Measurements from ENCODE around the gene CEP131.

The CEP131 gene

DNA sequence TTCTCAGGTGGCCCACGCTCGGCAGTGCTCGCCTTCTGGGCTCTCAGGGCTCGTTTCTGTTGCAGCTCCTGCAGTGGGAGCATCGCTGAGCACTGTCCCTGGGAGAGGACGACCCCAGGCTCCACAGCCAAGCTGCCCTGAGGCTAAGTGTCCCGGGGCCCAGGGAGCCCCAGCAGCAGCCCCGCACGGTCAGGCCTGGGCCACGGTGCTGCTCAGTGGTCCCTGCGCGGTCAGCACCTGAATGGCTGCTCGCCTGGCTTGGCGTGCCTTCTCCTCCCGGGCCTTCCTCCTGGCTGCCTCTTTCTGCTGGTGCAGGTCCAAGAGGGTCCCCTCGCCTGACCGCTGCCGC, 23.3 kb downstream of the CEP131 start:
- DNase-seq (ENCODE audit: low read depth), result no peak

- DNase-seq (ENCODE audit: low read depth), result no peak
These were observed 23.8 kb downstream of the CEP131 start for GRCh38 chr17:81198826-81199481.

- DNase-seq (ENCODE audit: low read depth), result no peak
These were observed 24.8 kb downstream of the CEP131 start for GRCh38 chr17:81197831-81198490.

- no peak for DNase-seq (ENCODE audit: low read depth)
These were observed 25.4 kb downstream of the CEP131 start for GRCh38 chr17:81197409-81197795.

GRCh38 chr17:81196505-81197408, 26.0 kb downstream of the CEP131 start:
- no peak for DNase-seq (ENCODE audit: low read depth)

- DNase-seq (ENCODE audit: low read depth), result no peak
These were observed 26.7 kb downstream of the CEP131 start for GRCh38 chr17:81195941-81196495.

- no peak for DNase-seq (ENCODE audit: low read depth)
These were observed 27.5 kb downstream of the CEP131 start for GRCh38 chr17:81194941-81195901.

DNA sequence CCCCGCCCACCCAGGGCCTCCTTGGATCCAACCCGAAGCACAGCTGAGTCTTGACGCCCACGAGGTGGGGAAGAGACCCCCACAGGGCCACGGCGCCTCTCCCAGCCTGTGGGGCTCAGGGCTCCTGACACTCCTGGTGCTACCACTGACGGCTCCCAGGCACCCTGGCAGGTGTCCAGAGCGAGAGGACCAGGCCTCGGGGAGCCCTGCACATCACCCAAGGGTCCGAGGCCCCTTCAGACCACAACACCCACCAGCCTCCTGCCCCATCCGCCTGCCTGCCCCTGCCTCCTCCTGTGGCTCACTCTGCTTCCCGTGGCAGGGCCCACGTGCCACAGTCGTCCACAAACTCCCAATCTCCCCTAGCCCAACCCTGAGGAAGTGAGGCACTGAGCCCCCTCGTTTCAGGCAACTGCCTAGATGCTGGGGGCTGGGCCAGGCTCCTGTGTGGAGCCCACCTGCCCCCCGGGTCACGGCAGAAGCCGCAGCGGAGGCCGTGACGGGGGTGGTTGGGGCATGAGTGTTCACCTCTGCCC, 28.5 kb downstream of the CEP131 start:
- no peak for DNase-seq (ENCODE audit: low read depth)

DNA sequence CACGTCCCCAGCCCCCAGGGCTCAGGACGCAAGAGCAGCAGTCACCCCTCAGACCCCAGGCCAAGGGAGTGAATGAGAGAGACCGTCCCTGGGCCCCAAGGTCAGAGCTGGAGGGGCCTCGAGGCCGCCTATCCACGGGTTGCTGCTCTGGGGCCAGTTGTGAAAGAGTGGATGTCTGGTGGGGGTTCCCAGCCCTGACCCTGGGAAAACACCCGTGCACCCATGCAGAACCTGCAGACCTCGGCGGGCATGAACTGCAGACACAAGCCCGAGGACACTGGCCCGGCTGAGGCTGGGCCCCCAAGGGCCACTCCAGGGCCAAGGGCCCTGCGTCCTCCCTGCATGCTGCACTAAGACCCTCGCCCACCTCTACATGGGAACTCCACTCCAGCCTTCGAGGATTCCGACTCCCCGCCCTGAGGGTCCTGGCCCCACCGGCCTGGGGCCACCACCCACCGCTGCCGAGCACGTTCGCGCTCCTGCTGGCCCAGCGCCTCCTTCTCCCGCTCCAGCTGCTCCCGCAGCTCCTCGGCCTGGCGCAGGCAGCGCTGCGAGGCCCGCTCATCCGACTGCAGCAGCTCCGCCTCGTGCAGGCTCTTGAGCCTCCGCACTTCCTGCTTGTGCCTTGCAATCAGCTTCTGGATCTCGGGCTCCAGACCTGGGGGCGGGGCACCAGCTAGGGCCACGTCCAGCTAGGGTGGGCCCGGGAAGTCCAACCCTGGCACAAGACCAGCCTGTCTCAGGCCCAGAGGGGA, 29.1 kb downstream of the CEP131 start:
- no peak for DNase-seq (ENCODE audit: low read depth)

DNA sequence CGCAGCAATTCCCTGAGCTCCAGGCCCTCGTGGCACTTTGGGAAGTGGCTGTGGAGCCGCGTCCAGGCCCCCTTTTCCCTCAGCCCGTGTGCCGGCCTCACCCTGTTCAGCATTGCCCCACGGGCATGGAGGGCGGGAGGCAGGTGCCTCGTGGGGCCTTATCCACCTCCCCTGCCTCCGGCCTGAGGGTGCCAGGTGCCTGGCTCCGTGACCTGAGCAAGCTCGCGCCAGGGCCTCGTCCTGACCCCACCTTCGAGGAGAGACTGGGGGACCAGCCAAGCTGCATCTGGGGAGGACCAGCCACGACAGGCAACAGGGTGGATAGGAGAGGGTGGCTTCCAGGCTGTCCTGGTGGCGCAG, 29.7 kb downstream of the CEP131 start:
- no peak for DNase-seq (ENCODE audit: low read depth)

DNA sequence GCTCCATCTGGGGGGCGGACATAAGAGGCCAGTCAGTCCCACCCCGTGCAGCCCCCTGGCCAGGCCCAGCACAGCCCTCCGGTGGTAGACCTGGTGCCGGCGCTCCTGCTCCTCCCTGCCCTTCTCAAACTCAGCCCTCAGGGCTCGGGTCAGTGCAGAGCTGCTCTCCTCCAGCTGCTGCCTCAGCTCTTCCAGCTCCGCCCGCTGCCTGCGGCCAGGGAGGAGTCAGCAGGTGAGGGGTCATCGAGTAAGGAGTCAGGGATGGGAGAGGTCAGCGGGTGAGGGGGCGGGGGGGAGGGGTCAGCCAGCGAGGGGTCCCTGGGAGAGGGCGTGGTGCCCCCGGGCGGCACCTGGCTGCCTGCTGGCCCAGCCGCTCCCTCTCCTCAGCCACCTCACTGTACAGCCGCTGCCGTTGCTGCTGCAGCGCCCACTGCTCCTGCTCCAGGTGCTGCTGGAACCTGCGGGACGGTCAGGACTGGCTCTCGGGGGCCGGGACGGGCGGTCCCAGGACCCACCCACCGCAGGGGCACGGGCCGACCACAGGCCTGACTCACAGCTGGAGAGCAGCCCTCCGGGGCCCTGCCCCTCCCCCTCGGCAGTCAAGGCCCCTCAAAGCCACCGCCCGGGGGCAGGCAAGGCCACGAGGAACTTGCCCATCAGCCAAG, 30.2 kb downstream of the CEP131 start:
- DNase-seq (ENCODE audit: low read depth), result no peak

- no peak for DNase-seq (ENCODE audit: low read depth)
These were observed 31.1 kb downstream of the CEP131 start for GRCh38 chr17:81191646-81192045.

DNA sequence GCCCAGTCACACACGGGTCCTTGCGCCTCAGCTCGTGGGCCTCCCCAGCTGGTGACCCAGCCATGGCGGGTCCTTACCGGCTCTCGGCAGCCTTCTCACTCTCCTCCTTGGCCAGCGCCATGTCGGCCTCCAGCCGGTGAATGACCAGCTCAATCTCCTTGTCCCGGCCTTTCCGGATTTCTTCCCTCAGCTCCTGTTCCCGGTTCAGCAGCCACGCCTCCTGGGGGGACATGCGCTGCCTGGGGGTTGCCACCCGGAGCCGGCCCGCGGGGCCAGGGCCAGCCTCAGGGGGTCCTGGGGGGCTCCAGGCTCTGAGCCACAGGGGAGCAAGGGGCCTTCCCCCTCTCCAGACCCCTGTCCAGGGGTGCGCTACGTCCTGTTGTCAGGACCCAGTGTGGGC, 31.6 kb downstream of the CEP131 start:
- DNase-seq (ENCODE audit: low read depth), result no peak

DNA sequence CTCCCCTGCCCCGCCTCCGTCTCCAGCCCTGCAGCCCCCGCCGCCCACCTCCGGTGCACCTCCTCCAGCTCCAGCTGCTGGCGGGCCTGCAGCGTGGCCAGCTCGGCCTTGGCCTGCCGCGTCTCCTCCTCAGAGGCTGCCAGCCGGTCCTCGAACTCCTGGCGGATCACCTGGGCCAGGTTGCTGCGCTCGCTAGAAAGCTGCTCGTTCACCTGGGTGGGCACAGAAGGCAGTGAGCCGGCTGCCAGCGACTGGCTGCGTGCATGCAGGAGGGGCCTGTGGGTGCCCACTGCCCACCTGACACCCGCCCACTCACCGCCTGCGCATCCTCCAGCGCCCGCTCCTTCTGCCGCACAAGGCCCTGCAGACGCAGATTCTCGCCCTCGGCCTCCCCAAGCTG, 32.2 kb downstream of the CEP131 start:
- DNase-seq (ENCODE audit: low read depth), result no peak

DNA sequence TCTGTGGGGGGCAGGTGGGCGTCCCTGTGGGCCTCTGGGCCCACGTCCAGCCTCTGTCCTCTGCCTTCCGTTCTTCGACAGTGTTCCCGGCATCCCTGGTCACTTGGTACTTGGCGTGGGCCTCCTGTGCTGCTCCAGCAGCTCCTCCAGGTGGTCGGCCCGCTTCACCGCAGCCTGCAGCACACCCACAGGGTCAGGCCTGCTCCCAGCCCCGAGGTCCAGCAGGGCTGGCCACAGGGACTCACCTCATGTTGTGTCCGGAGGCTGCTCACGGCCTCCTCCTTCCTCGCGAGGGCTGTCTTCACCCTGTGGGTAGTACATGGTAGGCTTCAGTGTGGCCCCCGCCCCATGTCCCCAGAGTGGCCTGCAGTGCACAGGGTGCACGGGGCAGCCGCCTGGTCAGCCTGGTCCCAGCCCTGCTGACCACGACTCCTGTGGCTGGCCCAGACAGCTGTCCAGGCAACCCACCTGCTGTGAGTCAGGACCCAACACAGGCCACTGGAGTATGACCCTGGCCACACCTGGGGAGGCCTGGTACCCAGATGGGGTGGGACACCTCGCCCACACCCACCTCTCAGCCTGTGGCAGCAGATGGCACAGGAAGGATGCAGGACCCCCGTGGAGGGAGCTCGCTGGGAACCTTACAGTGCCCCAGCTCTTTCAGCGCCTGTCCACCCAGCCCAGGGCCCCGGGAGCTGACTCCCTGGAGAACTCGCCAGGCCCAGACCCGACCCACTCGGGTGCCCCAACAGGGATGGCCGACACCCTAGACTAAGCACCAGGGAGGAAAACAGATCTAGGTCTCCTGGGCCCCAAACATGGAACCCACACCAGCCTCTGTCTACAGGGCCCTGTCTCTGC, 32.9 kb downstream of the CEP131 start:
- no peak for DNase-seq (ENCODE audit: low read depth)

DNA sequence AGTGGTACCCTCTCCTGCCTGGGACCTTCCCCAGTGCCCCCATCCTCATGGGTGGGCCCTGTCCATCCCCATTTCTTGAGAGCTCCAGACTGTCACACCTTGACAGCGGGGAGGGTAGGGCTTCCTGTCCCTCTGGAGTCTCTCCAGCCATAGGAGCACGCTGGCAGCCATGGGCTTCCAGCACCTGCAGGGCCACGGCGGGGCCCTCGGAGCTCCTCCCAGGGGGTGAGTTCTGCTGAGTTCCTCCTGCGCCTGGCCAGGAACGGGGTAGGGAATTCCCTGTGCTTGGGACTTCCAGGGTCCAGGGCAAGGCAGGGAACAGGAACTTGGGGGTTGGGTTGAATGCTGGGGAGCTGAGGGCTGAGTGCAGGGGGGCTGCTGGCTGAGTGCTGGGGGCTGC, 33.7 kb downstream of the CEP131 start:
- no peak for DNase-seq (ENCODE audit: low read depth)

- DNase-seq (ENCODE audit: low read depth), result no peak
These were observed 34.3 kb downstream of the CEP131 start for GRCh38 chr17:81188491-81188840.

- DNase-seq (ENCODE audit: low read depth), result no peak
These were observed 34.9 kb downstream of the CEP131 start for GRCh38 chr17:81187586-81188490.

Measured in CMK (cell line).